Measurements from ENCODE around the gene PIP4K2C. TPM values are rescaled to one million over a fixed set of nuclear protein-coding genes. Genes with fewer than 3 reads are reported as not detected.
A peak's percentile ranks its signal among the peaks of the same experiment; 100 is the strongest.

Gene PIP4K2C
- polyA plus RNA-seq (ENCODE audit: insufficient read length in 3 of 3), result 10 to 100 TPM; 37.2 to 45.5 (median 37.9) TPM
- long read RNA-seq, donor 1, partial matches to known transcripts, result 0 of 2 reads
- long read RNA-seq, donor 1, other reads (novel, unspliced or antisense), result 0 of 2 reads
- long read RNA-seq, donor 2, transcript PIP4K2C-201 (10 exons, 2,924 nt), result major isoform, 9 of 10 reads
- long read RNA-seq, donor 2, partial matches to known transcripts, result 0 of 10 reads
- long read RNA-seq, donor 2, other reads (novel, unspliced or antisense), result 0 of 10 reads
- long read RNA-seq, donor 3, transcript PIP4K2C-201 (10 exons, 2,924 nt), result major isoform, 5 of 25 reads
- long read RNA-seq, donor 3, partial matches to known transcripts, result 20 of 25 reads
- long read RNA-seq, donor 3, other reads (novel, unspliced or antisense), result 0 of 25 reads
- long read RNA-seq, donor 4, transcript PIP4K2C-201 (10 exons, 2,924 nt), result major isoform, 8 of 47 reads
- long read RNA-seq, donor 4, partial matches to known transcripts, result 38 of 47 reads
- long read RNA-seq, donor 4, other reads (novel, unspliced or antisense), result 0 of 47 reads
- long read RNA-seq, donor 5, partial matches to known transcripts, result 0 of 1 reads
- long read RNA-seq, donor 5, other reads (novel, unspliced or antisense), result 0 of 1 reads
- long read RNA-seq, donor 6, partial matches to known transcripts, result 0 of 2 reads
- long read RNA-seq, donor 6, other reads (novel, unspliced or antisense), result 0 of 2 reads
- long read RNA-seq, donor 7, transcript PIP4K2C-201 (10 exons, 2,924 nt), result major isoform, 5 of 10 reads
- long read RNA-seq, donor 7, partial matches to known transcripts, result 5 of 10 reads
- long read RNA-seq, donor 7, other reads (novel, unspliced or antisense), result 0 of 10 reads
- long read RNA-seq, donor 8, result 0 reads
- long read RNA-seq, donor 9, partial matches to known transcripts, result 5 of 8 reads
- long read RNA-seq, donor 9, other reads (novel, unspliced or antisense), result 0 of 8 reads
- long read RNA-seq, donor 10, partial matches to known transcripts, result 0 of 2 reads
- long read RNA-seq, donor 10, other reads (novel, unspliced or antisense), result 0 of 2 reads
- long read RNA-seq, donor 11, partial matches to known transcripts, result 22 of 24 reads
- long read RNA-seq, donor 11, other reads (novel, unspliced or antisense), result 0 of 24 reads
- long read RNA-seq, donor 12, transcript PIP4K2C-201 (10 exons, 2,924 nt), result major isoform, 6 of 55 reads
- long read RNA-seq, donor 12, partial matches to known transcripts, result 49 of 55 reads
- long read RNA-seq, donor 12, other reads (novel, unspliced or antisense), result 0 of 55 reads
- long read RNA-seq, donor 13, partial matches to known transcripts, result 0 of 2 reads
- long read RNA-seq, donor 13, other reads (novel, unspliced or antisense), result 0 of 2 reads
- long read RNA-seq, donor 14, result 0 reads
- long read RNA-seq, donor 15, transcript PIP4K2C-201 (10 exons, 2,924 nt), result major isoform, 8 of 55 reads
- long read RNA-seq, donor 15, partial matches to known transcripts, result 47 of 55 reads
- long read RNA-seq, donor 15, other reads (novel, unspliced or antisense), result 0 of 55 reads
- long read RNA-seq, donor 16, transcript PIP4K2C-201 (10 exons, 2,924 nt), result major isoform, 9 of 16 reads
- long read RNA-seq, donor 16, partial matches to known transcripts, result 7 of 16 reads
- long read RNA-seq, donor 16, other reads (novel, unspliced or antisense), result 0 of 16 reads

GRCh38 chr12:57590864-57591781 lies at the start of gene PIP4K2C:
TSS of gene PIP4K2C (plus strand) at chr12:57591192. CDS start at chr12:57591290, 98 bp downstream.
- peak; percentile 78 for DNase-seq

DNA sequence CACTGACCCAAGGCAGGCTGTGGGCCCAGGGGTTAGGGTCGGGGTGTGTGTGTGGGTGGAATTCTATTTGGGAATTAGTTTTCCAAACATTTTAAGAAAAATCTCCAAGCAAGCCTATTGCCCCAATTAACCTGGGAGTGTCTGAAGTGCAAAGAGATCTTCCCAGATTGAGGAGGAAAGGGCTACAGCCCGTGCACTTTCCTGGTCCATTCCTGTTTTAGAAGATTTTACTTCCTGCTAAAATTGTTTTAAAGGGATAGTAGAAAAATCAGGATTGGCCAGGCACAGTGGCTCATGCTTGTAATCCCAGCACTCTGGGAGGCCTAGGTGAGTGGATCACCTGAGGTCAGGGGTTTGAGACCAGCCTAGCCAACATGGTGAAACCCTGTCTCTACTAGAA lies 49.3 kb upstream of the PIP4K2C start:
- DNase-seq, result no peak

GRCh38 chr12:57543581-57543980 lies 47.4 kb upstream of the PIP4K2C start:
- DNase-seq, result no peak

GRCh38 chr12:57545809-57546437 lies 45.1 kb upstream of the PIP4K2C start:
- DNase-seq, result no peak

DNA sequence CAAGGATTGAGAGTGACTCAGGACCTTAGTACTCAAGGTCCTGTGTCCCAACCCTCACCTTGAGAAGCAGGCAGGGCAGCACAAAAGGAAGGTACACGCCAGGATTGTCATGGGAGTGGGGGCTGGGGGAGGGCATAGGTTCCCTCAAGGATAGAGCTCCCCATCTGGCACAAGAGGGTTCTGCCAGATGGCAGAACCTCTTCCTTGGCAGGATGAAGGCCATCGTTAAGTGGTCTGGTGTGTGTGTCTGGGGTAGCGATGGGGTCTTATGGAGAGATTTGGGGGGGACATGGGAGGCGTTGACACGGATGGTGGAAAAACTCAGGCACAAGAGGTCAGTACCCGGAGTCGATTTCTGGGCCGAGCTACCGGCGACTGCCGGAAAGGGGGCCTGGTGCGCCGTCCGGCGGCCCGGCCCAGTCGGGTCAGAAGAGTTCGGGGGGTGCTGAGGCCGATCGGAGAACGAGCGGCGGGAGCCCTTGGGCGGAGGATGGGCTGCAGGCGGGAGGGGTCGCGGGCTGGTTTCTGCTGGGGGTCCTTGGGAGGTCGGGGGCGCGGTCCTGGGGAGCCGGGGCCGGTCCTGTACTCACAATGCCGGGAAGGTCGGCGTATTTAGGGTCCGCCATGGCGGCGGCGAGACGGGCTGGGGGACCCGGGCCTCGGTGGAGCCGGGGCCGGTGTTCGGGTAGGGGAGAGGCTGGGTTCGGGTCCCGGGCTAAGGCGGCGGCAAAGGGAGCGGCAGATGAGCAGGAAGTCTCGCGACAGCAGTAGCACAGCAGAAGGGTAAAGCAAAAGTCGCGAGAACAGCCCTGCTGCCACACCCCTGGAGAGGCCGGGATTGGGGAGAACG lies 44.3 kb upstream of the PIP4K2C start, which contains the start of gene DCTN2:
Gene DCTN2 (minus strand): TSS at position 755 of the 850 bp plus-strand sequence. CDS start 129 bp downstream, at position 626.
- peak; percentile 96 for DNase-seq

DNA sequence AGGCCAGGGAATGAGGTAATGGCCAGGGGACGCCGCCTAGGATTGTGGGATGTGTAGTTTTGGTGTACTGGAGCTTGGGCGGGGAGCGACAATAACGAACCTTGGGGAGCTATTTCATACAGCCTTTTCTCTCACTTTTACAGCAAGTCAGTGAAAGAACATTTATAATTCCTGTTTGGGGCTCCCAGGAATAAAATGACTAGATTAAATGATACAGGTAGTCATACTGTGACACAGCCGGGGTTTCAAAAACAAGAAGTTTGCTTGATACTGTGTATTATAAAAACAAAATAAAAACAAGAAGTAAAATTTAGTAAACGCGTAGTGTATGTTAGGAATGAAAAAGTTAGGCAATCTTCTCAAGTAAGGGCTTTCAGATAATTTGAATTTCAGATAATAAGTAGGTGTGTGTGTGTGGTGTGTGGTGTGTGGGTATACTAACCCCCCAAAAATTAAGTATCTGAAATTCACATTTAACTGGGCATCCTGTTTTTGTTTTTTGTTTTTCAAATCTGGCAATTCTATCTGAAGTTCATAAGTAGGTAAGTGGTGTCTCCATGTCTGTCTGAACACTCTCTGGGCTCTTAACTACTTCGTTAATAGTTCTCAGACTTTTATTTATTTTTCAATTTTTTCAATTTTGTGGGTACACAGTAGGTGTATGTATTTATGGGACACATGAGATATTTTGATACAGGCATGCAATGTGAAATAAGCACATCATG lies 43.5 kb upstream of the PIP4K2C start:
- no peak for DNase-seq

DNA sequence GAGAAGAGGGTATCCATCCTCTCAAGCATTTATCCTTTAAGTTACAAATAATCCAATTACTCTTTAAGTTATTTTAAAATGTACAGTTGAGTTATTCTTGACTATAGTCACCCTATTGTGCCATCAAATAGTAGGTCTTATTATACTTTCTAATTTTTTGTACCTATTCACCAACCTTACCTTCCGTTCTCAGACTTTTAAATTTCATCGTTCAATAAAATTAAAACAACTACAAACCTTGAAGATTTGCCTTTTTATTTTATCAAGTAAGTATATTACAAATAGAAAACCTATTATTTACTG lies 43.0 kb upstream of the PIP4K2C start:
- DNase-seq, result no peak

- no peak for DNase-seq
Measured at GRCh38 chr12:57548488-57548887, 42.5 kb upstream of the PIP4K2C start.

DNA sequence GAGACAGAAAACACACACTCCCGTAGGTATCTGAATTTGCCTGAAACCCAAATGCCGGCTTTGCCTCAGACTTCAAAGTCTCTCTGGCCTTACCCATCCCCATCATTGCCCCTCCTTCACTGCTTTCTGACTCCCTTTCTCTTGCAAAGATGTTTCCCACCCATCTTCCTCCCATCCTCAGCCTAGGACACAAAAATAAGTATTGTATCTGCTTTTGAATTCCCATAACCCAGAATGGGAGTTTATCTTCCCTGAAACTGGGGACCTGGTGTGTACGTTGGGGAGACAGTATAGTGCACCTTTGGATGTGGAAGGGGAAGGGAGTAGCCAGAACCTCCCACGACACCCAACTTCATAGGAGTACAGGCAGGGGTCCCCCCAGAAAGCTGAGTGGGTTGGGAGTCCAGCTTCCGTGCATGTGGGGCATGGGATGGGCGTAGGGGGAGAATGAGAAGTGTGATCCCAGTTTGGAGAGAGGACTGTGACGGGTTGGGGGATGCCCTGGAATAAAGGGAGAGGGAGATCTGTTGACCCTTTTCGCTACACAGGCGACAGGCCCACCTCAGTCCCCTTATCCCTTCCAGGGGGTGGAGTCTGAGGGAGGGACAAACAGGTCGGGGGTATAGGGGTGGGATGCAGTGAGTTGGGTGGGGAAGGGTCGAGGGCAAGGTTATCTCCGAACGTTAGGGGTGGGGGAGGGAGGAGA lies 41.6 kb upstream of the PIP4K2C start:
- no peak for DNase-seq

GRCh38 chr12:57549909-57550640 lies 40.9 kb upstream of the PIP4K2C start, which contains the start of gene KIF5A:
TSS of gene KIF5A (plus strand) at chr12:57550044. CDS start at chr12:57550272, 228 bp downstream.
- no peak for DNase-seq

GRCh38 chr12:57550641-57551549 lies 40.1 kb upstream of the PIP4K2C start:
- no peak for DNase-seq

- no peak for DNase-seq
Measured at GRCh38 chr12:57551637-57552305, 39.2 kb upstream of the PIP4K2C start.

DNA sequence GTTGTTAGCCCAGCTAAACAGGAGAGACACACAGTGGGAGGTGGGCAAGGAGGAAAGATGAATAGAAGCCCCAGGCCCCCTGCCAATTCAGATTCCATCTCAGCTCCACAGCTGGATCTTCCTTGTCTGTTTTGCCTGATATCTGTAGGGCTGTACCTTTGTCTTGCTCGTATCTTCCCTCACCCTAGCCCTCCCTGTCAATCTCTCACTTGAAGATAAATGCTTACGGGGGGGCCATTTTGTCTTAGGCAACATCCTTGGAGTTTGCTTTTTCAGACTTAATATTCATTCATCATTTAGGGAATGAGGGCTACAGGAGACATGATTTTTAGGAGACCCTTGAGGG lies 38.7 kb upstream of the PIP4K2C start:
- DNase-seq, result no peak

DNA sequence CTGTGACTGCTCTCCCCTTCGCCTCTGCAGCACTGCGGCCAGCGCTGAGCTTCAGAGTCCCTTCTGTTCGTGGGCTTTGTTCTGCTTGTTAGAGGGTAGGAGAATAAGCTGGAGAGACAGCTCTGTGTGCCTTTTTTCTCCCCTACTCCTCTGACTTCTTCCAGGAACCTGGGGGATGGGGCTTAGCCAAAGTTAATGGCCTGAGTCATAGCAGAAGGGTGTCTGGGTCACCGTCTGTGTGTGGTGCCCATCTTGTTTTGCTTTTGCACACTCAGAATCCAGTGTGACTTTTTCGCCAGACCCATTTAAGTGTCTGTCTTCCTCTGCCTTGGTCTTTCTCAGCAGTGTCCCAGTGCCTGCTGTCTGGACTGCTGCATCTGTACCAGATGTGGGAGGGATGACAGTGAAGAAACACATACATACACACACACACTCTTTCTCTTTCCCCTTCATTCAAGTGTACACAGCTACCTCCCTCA lies 38.1 kb upstream of the PIP4K2C start:
- peak; percentile 10 for DNase-seq
